Measurements from ENCODE around the gene CRYGN. TPM values are rescaled to one million over a fixed set of nuclear protein-coding genes. Genes with fewer than 3 reads are reported as not detected.
A peak's percentile ranks its signal among the peaks of the same experiment; 100 is the strongest.

The CRYGN gene
- total RNA-seq, 6 donors from 2014 or later = 0.43 to 0.61 TPM; not detected in 4

- no peak overlapping the region for H3K27ac ChIP-seq
- ATAC-seq (ENCODE audit: low FRiP score in 2 of 2) = no peak
Observed at GRCh38 chr7:151486074-151486473, 46.1 kb upstream of the CRYGN start.

GRCh38 chr7:151484971-151485707, 45.2 kb upstream of the CRYGN start:
- no peak overlapping the region for H3K4me3 ChIP-seq
- 64 to 67% methylated on average over 7 of the region's 7 CpGs for WGBS, 2 donors
- no peaks in the 10 kb centered on the region for H3K27me3 ChIP-seq
- no peak overlapping the region for H3K27ac ChIP-seq
- no peak for TF ChIP-seq CTCF (IDR thresholded peaks at IDR 0.05)
- no peak for TF ChIP-seq EP300 (IDR thresholded peaks at IDR 0.05)
- TF ChIP-seq POLR2A (IDR thresholded peaks at IDR 0.05) = no peak
- TF ChIP-seq POLR2AphosphoS5 (IDR thresholded peaks at IDR 0.05) = no peak
- ATAC-seq (ENCODE audit: low FRiP score in 2 of 2) (peak in 1 of 2 donors; percentile 57), DNase-seq (no peak)
- H3K4me1 ChIP-seq = peaks cover 0 to 28% (median 14%) of the 10 kb centered on the region in 4 donors
- peaks cover 6 to 68% (median 34%) of the 10 kb centered on the region in 4 donors for H3K36me3 ChIP-seq
- no peaks in the 10 kb centered on the region for H3K9me3 ChIP-seq

More at GRCh38 chr7:151486074-151486473, 46.1 kb upstream of the CRYGN start:
- WGBS, 2 donors = 91 to 100% methylated on average over 3 of the region's 3 CpGs
- Histone ChIP-seq H3K9me3 (no peaks in the 10 kb centered on the region), H3K4me1 (peaks cover 0 to 30% (median 16%) of the 10 kb centered on the region in 4 donors), H3K4me3 (no peak overlapping the region), H3K27me3 (no peaks in the 10 kb centered on the region), H3K36me3 (peaks cover 8 to 74% (median 34%) of the 10 kb centered on the region in 4 donors)
- no peak for DNase-seq
- TF ChIP-seq POLR2AphosphoS5 (IDR thresholded peaks at IDR 0.05) (no peak), EP300 (IDR thresholded peaks at IDR 0.05) (no peak), POLR2A (IDR thresholded peaks at IDR 0.05) (no peak)

DNA sequence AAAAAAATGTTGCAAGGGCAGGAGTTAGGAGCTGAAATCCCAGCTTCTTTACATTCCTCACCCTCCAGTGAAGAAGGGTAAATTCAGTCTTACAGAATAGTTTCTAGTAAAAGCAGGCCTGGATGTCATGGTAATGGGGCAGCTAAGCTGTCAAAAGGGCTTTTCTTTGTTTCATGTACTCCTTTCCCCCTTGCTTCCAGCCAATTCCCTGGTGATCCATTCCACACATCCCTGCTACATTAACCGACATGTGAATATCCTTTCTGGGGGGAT, 43.7 kb upstream of the CRYGN start:
- Histone ChIP-seq H3K4me1 (peaks cover 0 to 23% (median 13%) of the 10 kb centered on the region in 4 donors), H3K4me3 (no peak overlapping the region), H3K36me3 (peaks cover 3 to 58% (median 25%) of the 10 kb centered on the region in 4 donors), H3K27ac (no peak overlapping the region), H3K9me3 (no peaks in the 10 kb centered on the region), H3K27me3 (no peaks in the 10 kb centered on the region)
- WGBS, 2 donors = 97 to 100% methylated on average over 1 of the region's 1 CpG
- ATAC-seq (ENCODE audit: low FRiP score in 2 of 2) = no peak
- DNase-seq = no peak
- TF ChIP-seq POLR2AphosphoS5 (IDR thresholded peaks at IDR 0.05) = no peak
- no peak for TF ChIP-seq POLR2A (IDR thresholded peaks at IDR 0.05)

DNA sequence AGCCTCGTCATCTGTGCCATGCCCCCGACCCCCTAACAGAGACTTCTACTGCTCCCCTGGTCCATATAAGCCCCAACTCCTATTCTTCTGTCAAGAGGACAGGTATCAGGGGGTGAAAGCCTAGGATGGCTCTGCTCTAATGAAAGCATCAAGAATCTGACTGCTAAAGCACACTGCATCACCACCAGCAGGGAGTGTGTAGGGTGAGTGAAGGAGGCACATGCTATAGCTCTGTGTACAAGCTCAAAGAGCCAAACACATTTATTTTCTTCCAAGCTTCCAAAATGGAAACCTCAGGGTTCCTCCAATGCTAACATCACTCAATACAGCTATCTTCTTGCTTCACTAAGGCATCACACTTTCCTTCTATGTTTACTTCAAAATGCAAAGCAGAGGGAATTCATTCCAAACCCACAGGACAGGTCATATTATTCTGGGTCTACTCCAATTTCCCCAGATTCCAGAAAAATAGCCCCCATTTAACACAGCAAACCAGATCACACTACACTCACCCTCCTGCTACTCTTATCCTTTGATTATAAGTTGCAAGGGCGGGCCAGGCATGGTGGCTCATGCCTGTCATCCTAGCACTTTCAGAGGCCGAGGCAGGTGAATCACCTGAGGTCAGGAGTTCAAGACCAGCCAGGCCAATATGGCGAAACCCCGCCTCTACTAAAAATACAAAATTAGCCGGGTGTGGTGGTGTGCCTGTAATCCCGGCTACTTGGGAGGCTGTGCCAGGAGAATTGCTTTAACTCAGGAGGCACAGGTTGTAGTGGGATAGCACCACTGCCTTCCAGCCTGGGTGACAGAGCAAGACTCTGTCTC, 43.2 kb upstream of the CRYGN start:
- no peaks in the 10 kb centered on the region for H3K9me3 ChIP-seq
- 96% methylated on average over 8 of the region's 8 CpGs for WGBS, 2 donors
- no peak overlapping the region for H3K27ac ChIP-seq
- no peaks in the 10 kb centered on the region for H3K27me3 ChIP-seq
- DNase-seq (no peak), ATAC-seq (ENCODE audit: low FRiP score in 2 of 2) (no peak)
- peaks cover 3 to 58% (median 25%) of the 10 kb centered on the region in 4 donors for H3K36me3 ChIP-seq
- H3K4me1 ChIP-seq = peaks cover 0 to 23% (median 13%) of the 10 kb centered on the region in 4 donors
- H3K4me3 ChIP-seq = no peak overlapping the region
- TF ChIP-seq POLR2A (IDR thresholded peaks at IDR 0.05) (no peak), CTCF (IDR thresholded peaks at IDR 0.05) (no peak), EP300 (IDR thresholded peaks at IDR 0.05) (no peak), POLR2AphosphoS5 (IDR thresholded peaks at IDR 0.05) (no peak)

- ATAC-seq (ENCODE audit: low FRiP score in 2 of 2) = no peak
- no peak for DNase-seq
- Histone ChIP-seq H3K36me3 (peaks cover 3 to 56% (median 23%) of the 10 kb centered on the region in 4 donors), H3K4me3 (no peak overlapping the region), H3K4me1 (peaks cover 0 to 19% (median 11%) of the 10 kb centered on the region in 4 donors), H3K27me3 (no peaks in the 10 kb centered on the region), H3K27ac (peak overlapping the region in 1 of 4 donors; percentile 22), H3K9me3 (no peaks in the 10 kb centered on the region)
- TF ChIP-seq EP300 (IDR thresholded peaks at IDR 0.05) = no peak
- no peak for TF ChIP-seq POLR2AphosphoS5 (IDR thresholded peaks at IDR 0.05)
- no peak for TF ChIP-seq POLR2A (IDR thresholded peaks at IDR 0.05)
- TF ChIP-seq CTCF (IDR thresholded peaks at IDR 0.05) = no peak
- 79 to 90% methylated on average over 4 of the region's 4 CpGs for WGBS, 2 donors
Observed at GRCh38 chr7:151481650-151482505, 41.9 kb upstream of the CRYGN start.
